HTERT RPE-1 (cell line): Measurements from ENCODE around the gene DCT.
"Not testable (repeated sequence)": the region's sequence is repeated elsewhere in the genome, so short reads cannot be mapped to it uniquely, and the experiment has no call there.

ENCODE experiments used
- in situ Hi-C: fragments of 300-500 bp; cut with MboI; formaldehyde crosslinking; loops from 4 replicates; pipeline ENCODE4 v1.14.3; 2020; ENCODE audit warnings: low sequenced_read_pairs

The DCT gene

DNA sequence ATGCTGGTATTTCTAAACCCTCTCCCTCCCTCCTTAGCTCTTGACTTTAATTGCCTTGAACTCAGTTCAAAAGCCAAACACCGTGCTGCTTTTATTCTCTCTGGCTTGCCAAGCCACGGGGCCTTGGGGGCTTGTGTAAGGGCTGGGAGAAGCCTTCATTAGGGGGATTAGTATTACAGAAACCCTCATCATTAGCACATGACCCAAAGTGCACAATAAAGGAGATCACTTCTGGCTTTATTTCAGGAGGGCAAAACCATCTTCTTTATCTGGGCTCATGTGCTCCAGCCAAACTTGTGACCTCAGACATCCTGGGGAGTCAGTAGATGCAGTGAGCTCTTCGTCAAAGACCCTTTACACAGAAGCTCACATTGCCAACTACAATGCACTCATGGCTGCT is at the start of gene DCT:
Gene DCT, minus strand, starts transcription at position 67 of the 400 bp plus-strand sequence. CDS start 427 bp downstream, outside the sequence.
- in situ Hi-C loops: no loop called here

GRCh38 chr13:94526956-94527355 is 47.5 kb upstream of the DCT start:
- in situ Hi-C loops: not testable (repeated sequence)

DNA sequence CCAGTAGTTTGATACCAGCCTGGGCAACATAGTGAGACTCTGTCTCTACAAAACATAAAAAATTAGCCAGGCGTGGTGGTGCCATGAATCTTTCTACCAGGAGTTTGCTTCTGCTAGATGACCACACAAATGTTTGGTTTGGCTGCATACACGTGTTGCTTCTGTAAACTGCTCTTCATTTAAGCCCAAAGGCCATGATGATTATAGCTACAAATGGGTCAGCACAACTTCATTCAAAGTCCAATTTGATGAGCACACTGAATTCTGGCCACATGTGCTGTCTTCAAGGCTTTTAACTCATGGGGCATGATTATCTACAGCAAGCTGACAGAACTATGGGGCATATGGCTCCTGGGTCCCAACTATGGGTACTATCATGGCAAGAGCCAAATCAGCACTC is 46.3 kb upstream of the DCT start:
- in situ Hi-C loops: no loop called here

DNA sequence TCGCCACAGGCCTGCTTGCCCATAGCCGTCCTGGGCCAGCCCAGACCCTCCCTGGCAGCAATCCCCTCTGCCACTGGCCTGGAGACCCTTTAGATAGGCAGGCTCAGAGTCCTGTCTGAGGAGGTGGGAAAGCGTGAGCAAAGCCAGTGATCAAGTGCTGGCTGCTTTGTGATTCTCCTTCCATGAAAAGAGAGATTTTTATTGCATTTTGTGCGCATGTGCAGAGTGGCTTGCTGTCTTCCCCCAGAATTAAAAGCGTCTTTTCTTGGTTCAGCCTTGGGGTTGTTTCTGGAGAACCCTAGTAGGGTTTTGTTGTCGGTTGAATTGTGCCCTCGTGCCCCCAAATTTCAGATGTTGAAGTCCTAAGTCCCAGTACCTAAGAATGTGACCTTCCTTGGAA is 44.9 kb upstream of the DCT start:
- in situ Hi-C loops: no loop called here

GRCh38 chr13:94520001-94520400 is 40.5 kb upstream of the DCT start:
- in situ Hi-C loops: no loop called here

- in situ Hi-C loops: no loop called here
Measured at GRCh38 chr13:94516456-94516855, 37.0 kb upstream of the DCT start.

DNA sequence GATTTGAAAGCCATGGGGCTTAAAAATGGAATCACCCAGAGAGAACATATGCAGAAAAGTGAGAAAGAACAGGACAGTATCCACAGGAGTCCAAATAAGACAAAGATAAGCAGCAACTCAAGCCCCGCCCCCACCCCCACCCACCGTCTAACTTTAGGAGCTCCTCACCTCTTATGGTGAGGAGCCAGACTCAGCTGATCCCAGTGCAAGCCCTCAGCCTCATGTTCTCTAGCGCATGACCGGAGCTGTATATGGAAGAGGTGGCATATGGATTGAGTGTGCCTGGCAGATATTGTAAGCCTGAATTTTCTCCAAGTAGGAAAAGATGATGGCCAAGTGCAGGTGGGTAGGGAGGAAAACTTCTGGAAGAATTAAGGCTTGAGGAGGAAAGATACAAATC is 36.4 kb upstream of the DCT start:
- in situ Hi-C loops: no loop called here

DNA sequence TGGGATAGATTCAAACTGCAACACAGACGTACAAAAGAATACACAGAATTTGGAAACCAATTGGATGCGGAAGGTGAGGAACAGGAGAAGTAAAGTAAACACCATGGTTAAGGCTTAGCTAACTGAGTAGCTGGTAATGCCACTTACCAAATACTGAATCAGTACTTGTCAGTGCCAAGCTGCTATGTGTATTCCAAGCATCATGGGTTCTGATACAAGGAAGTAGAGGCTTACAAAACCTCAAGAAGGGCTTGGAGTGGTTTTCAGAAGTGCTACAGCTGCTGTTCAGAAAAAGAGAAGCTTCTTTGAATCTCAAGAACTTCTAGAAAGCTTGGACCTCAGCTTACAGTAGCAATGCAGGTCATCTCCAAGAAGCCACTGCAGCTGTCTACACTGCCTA is 35.9 kb upstream of the DCT start:
- in situ Hi-C loops: no loop called here

- in situ Hi-C loops: no loop called here
Measured at GRCh38 chr13:94513026-94513425, 33.5 kb upstream of the DCT start.

- in situ Hi-C loops: no loop called here
Measured at GRCh38 chr13:94505730-94506129, 26.2 kb upstream of the DCT start.

DNA sequence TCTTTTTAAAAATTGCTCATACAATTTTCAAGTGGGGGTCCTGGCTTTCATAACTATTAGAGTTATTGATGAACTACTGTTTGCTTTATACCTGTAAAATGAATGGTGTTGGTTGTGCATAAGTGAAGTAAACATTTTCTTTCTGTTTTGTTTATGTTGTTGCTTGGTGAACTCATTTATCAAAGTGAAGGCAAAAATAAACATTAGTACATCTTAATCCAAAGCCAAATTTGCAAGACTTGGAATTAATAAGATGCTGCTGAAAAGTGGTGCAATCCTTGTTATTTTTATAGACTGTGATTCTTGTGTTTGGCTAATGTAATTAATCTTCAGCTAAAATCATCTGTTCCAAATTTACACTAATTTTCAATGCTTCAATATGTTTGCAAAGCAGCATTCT is 24.4 kb upstream of the DCT start:
- in situ Hi-C loops: no loop called here

GRCh38 chr13:94498831-94499230 is 19.3 kb upstream of the DCT start:
- in situ Hi-C loops: not testable (repeated sequence)

GRCh38 chr13:94495806-94496205 is 16.3 kb upstream of the DCT start:
- in situ Hi-C loops: no loop called here

GRCh38 chr13:94494026-94494425 is 14.5 kb upstream of the DCT start:
- in situ Hi-C loops: no loop called here

DNA sequence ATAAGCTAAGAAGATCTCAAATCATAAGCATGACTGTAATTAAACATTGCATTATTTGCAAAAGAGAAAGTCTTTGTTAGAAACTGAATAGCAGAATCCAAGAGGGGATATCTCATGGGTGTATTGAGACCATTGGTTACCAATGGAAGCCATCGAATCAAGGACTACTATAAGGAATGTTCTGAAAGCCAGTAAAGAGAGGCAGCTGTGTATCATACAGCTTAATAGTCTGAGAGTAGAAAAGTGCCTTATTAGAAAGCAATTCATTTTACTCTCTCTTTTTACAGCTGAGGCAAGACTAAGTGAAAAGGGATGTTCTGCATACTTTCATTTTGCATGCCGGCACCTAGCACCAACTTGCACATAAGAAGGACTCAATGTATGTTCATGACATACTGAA is 7.6 kb upstream of the DCT start:
- in situ Hi-C loops: no loop called here

DNA sequence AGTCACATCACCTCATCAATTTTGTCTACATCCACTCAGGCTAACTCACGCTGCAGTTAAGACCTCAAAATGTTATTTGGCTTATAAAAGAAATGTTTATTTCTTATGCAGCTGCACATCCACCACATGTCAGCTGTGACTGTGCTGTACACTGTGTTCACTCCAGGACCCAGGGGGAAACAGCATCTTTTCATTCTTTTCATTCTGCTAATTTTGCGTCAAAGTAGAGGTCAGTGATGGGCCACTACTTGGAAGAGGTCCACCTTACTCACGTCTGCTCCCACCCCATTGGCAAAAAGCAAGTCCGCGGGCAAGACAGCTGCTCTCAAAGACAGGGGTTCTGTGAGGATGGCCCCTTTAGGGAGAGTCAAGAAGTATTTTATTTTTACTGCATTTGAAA is 4.5 kb upstream of the DCT start:
- in situ Hi-C loops: no loop called here

DNA sequence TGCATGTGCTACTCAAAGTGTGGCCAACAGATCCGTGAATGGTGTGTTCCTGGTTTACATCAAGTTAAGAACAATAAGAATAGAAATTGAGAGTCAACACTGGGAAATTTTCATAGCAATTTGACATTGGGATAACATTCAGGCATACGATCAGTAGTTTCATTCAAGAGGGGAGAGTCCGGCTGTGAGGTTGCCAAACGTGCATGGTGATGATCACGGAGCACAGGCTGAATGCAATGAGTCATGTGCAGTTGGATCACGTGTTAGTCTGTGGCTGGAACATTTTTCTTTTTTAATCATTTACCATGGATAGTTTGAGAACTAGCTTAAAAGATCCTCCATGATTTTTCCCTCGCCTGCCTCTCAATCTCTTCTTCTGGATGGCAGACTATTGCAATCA is 2.5 kb upstream of the DCT start:
- in situ Hi-C loops: no loop called here

DNA sequence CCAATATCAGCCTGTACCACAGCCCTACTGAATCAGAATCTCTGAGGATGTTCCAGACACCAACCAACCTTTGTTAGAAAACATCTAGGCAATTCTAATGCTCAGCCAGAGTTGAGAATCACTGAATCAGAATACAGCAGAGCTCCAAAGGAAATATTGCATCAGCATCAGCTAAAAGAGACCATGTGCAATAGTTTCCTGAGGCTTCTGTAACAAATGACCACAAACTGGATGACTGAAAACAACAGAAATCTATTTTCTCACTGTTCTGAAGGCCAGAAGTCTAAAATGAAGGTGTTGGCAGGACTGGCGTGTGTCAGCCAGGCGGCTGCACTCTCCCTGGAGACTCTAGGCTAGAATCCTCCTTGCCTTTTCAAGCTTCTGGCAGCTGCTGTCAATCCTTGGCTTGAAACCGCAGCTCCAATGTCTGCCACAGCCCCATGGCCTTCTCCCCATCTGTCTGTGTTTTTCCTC is 1.2 kb upstream of the DCT start:
- in situ Hi-C loops: no loop called here

- in situ Hi-C loops: no loop called here
Measured at GRCh38 chr13:94478913-94479312, 569 bp downstream of the DCT start.

DNA sequence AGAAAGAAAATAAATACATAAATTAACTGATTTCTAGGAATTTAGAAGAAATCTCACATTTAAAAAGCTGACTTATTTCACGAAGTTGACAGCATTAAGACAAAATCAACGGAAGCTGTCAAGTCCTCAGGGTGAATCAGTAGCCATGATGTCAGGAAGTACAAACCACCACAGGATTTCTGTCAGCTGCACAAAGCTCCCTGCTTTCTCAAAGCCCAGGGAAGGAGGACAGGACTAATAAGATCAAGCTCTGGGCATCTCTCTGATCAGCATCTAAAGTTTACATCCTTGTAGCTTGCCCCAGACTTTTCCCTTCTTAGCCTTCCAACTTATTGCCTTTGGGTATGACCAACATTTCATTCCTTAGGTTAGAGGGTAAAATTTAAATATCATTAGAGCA is 9.4 kb downstream of the DCT start:
- in situ Hi-C loops: no loop called here

DNA sequence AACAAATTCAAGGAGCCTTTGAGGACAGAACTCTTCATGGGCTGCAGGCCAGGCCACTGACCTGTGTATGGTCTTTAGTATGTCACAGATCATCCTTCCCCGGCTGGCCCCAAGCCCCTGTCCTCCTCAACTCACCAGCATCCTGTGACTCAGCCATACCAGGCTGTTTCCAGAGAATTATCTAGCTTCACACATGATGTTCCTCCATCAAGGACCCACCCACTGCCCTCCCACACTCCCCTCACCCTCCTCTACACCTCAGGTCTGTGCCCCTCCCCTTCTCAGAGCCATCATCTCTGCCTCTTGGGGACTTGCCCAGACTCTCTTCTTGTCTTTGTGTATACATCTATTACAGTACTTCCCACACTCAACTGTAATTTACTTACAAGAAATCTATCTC is 14.7 kb downstream of the DCT start:
- in situ Hi-C loops: no loop called here

DNA sequence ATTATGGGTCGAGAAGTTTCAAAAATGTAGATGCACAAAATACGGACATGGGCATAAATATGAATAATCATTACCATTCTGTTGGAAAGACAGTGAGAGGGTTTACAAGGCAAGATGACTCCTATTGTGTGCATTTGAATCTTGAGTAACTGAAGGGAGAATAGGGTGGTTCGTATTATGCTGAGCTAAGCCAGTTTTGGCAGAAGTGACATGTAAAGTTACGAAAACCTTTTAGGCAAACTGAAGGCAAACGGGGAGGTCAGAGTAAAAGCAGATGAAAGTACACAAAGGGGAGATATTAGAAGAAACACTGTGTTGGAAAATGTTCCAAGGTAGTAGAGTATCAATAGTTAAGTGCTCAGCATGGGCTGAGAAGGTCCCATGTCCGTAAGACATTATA is 16.8 kb downstream of the DCT start:
- in situ Hi-C loops: no loop called here

DNA sequence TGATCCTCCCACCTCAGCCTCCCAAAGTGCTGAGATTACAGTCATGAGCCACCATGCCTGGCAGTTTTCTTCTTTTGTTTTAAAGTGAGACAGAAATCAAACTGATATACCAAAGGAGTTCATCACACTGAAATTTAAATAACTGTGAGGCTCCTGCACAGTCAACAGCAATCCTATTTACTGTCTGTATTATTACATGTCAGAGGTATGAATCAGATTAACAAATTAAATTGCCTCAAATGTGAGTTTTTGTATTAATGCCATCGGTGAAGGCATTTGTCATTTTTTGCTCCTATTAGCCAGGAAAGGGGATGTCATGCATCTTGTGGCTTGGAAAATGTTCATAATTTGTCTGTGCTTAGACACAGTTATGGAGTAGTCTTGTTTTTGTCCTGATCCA is 20.4 kb downstream of the DCT start:
- in situ Hi-C loops: no loop called here

- in situ Hi-C loops: no loop called here
Measured at GRCh38 chr13:94455414-94455813, 24.1 kb downstream of the DCT start.
